Suprapubic skin (tissue), 4 donors: ENCODE data around the gene CTSH. TPM values are rescaled to one million over a fixed set of nuclear protein-coding genes. Genes with fewer than 3 reads are reported as not detected.

Experiments used
- DNase-seq, 2 donors: peaks; one replicate each; pipeline ENCODE4 v3.0.0-alpha.2; 2019; ENCODE audit warnings: low spot score in 2 of 2
- H3K27ac ChIP-seq: fragments of 200-600 bp; sonication (generic); one replicate; pipeline ENCODE4 v1.5.1; 2019
- H3K27me3 ChIP-seq: fragments of 200-600 bp; sonication (generic); one replicate; pipeline ENCODE4 v1.5.1; 2019
- H3K36me3 ChIP-seq: fragments of 200-600 bp; sonication (generic); one replicate; pipeline ENCODE4 v1.5.1; 2019
- H3K4me1 ChIP-seq: fragments of 200-600 bp; sonication (generic); one replicate; pipeline ENCODE4 v1.5.1; 2019
- H3K4me3 ChIP-seq: fragments of 200-600 bp; sonication (generic); one replicate; pipeline ENCODE4 v1.5.1; 2019; ENCODE audit warnings: mild to moderate bottlenecking
- H3K9me3 ChIP-seq: fragments of 200-600 bp; sonication (generic); one replicate; pipeline ENCODE4 v1.5.1; 2019
- CTCF ChIP-seq, 2 donors: fragments of 200-600 bp in 1 of 2; fragments of 450-650 bp in 1 of 2; sonication (generic) in 1 of 2; IDR thresholded peaks; one replicate each; pipeline ENCODE4 v1.5.1; 2016 to 2019; ENCODE audit warnings: antibody characterized with exemption in 2 of 2, mild to moderate bottlenecking in 1 of 2, moderate library complexity in 1 of 2
- EP300 ChIP-seq: sonication (generic); formaldehyde crosslinking; IDR thresholded peaks from one replicate; pipeline ENCODE4 v1.6.1; 2017; ENCODE audit warnings: antibody characterized with exemption
- POLR2A ChIP-seq, 2 donors: fragments of 450-650 bp; IDR thresholded peaks; one replicate each; pipeline ENCODE4 v1.6.1; 2017; ENCODE audit warnings: antibody characterized with exemption in 2 of 2, mild to moderate bottlenecking in 2 of 2, moderate library complexity in 2 of 2
- POLR2AphosphoS5 ChIP-seq, 3 donors: sonication (generic); formaldehyde crosslinking; IDR thresholded peaks; one replicate each; pipeline ENCODE4 v1.6.1; 2017; ENCODE audit warnings: antibody characterized with exemption in 3 of 3
- WGBS: methylation state at CpG from one replicate; pipeline ENCODE4 v1.1.5; 2018; 5-methylcytosine and 5-hydroxymethylcytosine counted together
- total RNA-seq, 4 donors: library from RNA; depleted of rRNA; stranded (reverse); fragments of >200 nt; gene quantifications; one replicate each; pipeline ENCODE4 v1.1.0, GENCODE V29; 2016

The CTSH gene
- total RNA-seq, 4 donors from 2014 or later: 98.4 to 308 (median 219) TPM

DNA sequence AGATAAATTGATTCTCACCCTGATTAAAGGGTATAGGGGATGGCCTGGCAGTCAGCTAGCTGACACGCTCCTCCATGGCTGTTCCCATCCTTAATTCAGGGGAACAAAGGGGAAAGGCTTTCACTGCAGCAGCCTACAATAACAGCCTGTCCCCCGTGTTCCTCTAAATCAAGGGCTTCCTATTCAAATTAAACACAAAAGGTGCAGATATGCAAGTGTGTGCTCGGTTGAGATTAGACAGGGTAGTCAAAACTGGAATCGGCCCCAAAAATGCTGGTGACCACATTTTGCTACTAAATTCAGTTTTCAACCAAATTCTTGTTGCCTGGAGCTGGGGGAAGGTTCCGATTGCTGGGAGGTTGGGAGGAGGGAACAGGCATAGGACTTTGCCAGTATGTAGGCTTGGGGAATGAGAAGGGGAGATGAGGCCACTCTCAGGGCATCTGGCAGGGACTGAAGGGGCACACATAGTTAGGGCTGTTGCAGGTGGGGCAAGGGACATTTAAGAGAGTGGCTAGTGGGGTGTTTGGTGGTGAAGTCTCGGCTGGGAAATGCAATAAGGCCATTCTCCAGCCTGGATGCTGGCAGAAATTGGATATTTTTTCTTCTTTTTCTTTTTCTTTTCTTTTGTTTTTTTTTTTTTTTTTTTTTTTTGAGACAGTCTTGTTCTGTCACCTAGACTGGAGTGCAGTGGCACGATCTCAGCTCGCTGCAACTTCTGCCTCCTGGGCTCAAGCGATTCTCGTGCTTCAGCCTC lies 32.9 kb upstream of the CTSH start:
- no peaks in the 10 kb centered on the region for H3K9me3 ChIP-seq
- H3K27me3 ChIP-seq: no peaks in the 10 kb centered on the region
- no peak overlapping the region for H3K4me3 ChIP-seq
- H3K4me1 ChIP-seq: no peaks in the 10 kb centered on the region
- no peak for DNase-seq
- TF ChIP-seq EP300 (no peak), POLR2AphosphoS5 (IDR thresholded peaks at IDR 0.05) (no peak), CTCF (IDR thresholded peaks at IDR 0.05) (no peak), POLR2A (IDR thresholded peaks at IDR 0.05) (no peak)
- no peaks in the 10 kb centered on the region for H3K36me3 ChIP-seq
- no peak overlapping the region for H3K27ac ChIP-seq
- 94% methylated on average over 10 of the region's 10 CpGs for WGBS

- Histone ChIP-seq H3K9me3 (no peaks in the 10 kb centered on the region), H3K27me3 (no peaks in the 10 kb centered on the region), H3K4me1 (no peaks in the 10 kb centered on the region), H3K27ac (no peak overlapping the region), H3K4me3 (no peak overlapping the region), H3K36me3 (no peaks in the 10 kb centered on the region)
- WGBS: 81% methylated on average over 3 of the region's 4 CpGs
- no peak for DNase-seq
- TF ChIP-seq CTCF (IDR thresholded peaks at IDR 0.05): no peak
- no peak for TF ChIP-seq POLR2AphosphoS5 (IDR thresholded peaks at IDR 0.05)
- TF ChIP-seq EP300: no peak
- no peak for TF ChIP-seq POLR2A (IDR thresholded peaks at IDR 0.05)
Observed at GRCh38 chr15:78977091-78977571, 32.3 kb upstream of the CTSH start.

GRCh38 chr15:78976691-78977090 lies 31.8 kb upstream of the CTSH start:
- H3K4me3 ChIP-seq: no peak overlapping the region
- no peaks in the 10 kb centered on the region for H3K4me1 ChIP-seq
- 72% methylated on average over 7 of the region's 7 CpGs for WGBS
- H3K36me3 ChIP-seq: no peaks in the 10 kb centered on the region
- no peak for DNase-seq
- TF ChIP-seq EP300 (no peak), CTCF (IDR thresholded peaks at IDR 0.05) (no peak), POLR2A (IDR thresholded peaks at IDR 0.05) (no peak), POLR2AphosphoS5 (IDR thresholded peaks at IDR 0.05) (no peak)
- no peaks in the 10 kb centered on the region for H3K9me3 ChIP-seq
- H3K27ac ChIP-seq: no peak overlapping the region
- no peaks in the 10 kb centered on the region for H3K27me3 ChIP-seq

- H3K27ac ChIP-seq: no peak overlapping the region
- no peaks in the 10 kb centered on the region for H3K4me1 ChIP-seq
- 95% methylated on average over 7 of the region's 7 CpGs for WGBS
- no peak for DNase-seq
- H3K27me3 ChIP-seq: no peaks in the 10 kb centered on the region
- H3K9me3 ChIP-seq: no peaks in the 10 kb centered on the region
- H3K4me3 ChIP-seq: no peak overlapping the region
- H3K36me3 ChIP-seq: no peaks in the 10 kb centered on the region
- no peak for TF ChIP-seq CTCF (IDR thresholded peaks at IDR 0.05)
- no peak for TF ChIP-seq POLR2A (IDR thresholded peaks at IDR 0.05)
Observed at GRCh38 chr15:78974272-78974918, 29.5 kb upstream of the CTSH start.

DNA sequence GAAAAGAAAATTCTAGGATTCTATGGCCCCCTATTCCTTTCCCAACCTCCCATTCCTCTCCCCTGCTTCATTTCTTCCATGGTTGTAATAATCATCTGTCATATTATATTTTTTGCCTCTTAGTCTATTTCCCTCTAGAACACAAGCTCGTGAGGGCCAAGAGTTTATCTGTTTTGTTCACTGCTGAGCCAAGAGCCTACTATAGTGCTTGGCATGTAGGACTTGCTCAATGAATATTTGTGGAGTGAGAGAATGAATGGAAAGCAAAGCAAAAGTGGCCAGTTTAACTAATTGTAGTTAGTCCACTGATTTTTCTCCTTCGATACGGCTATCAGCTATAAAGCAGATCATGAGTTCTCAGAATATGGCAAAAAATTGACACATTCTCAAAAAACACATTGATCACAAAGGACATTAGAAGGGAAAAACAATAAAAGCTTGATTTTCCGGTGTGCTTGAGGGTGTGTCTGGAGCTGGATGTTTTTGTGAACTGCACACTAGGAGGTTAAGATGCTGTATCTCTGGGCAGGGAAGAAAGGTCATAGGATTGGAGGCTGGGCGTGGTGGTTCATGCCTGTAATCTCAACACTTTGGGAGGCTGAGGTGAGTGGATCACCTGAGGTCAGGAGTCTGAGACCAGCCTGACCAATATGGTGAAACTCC lies 25.0 kb upstream of the CTSH start:
- 80% methylated on average over 5 of the region's 5 CpGs for whole genome bisulfite sequencing
- TF ChIP-seq POLR2A (IDR thresholded peaks at IDR 0.05) (no peak), POLR2AphosphoS5 (IDR thresholded peaks at IDR 0.05) (no peak), CTCF (IDR thresholded peaks at IDR 0.05) (no peak), EP300 (no peak)
- no peak overlapping the region for H3K4me3 ChIP-seq
- no peaks in the 10 kb centered on the region for H3K9me3 ChIP-seq
- no peak for DNase-seq
- H3K36me3 ChIP-seq: no peaks in the 10 kb centered on the region
- H3K4me1 ChIP-seq: no peaks in the 10 kb centered on the region
- H3K27ac ChIP-seq: no peak overlapping the region
- H3K27me3 ChIP-seq: no peaks in the 10 kb centered on the region
